AG20443 (cell line): ENCODE results near the gene PDZK1IP1.
A peak's percentile ranks its signal among the peaks of the same experiment; 100 is the strongest.

Experiments used
- DNase-seq: peaks from one replicate; pipeline ENCODE4 v3.0.0; 2012; ENCODE audit warnings: low spot score, mixed read lengths

The PDZK1IP1 gene

GRCh38 chr1:47189844-47190508 lies at the start of gene PDZK1IP1:
PDZK1IP1 (minus strand) TSS chr1:47190036; CDS start chr1:47189932, 104 bp downstream.
- DNase-seq: peak; percentile 93

- DNase-seq: no peak
These were observed 49.2 kb upstream of the PDZK1IP1 start for GRCh38 chr1:47238935-47239592.

- no peak for DNase-seq
These were observed 46.0 kb upstream of the PDZK1IP1 start for GRCh38 chr1:47235806-47236205.

GRCh38 chr1:47235241-47235681 lies 45.4 kb upstream of the PDZK1IP1 start:
- peak; percentile 2 for DNase-seq

- no peak for DNase-seq
These were observed 43.4 kb upstream of the PDZK1IP1 start for GRCh38 chr1:47233186-47233585.

GRCh38 chr1:47232187-47232874 lies 42.5 kb upstream of the PDZK1IP1 start, which contains the start of gene TAL1:
TAL1 (minus strand) TSS chr1:47232225; CDS start chr1:47225888, 6,337 bp downstream.
- DNase-seq: peak; percentile 13

- DNase-seq: peak; percentile 32
These were observed 41.7 kb upstream of the PDZK1IP1 start for GRCh38 chr1:47231301-47232186.

- peak; percentile 14 for DNase-seq
These were observed 41.0 kb upstream of the PDZK1IP1 start for GRCh38 chr1:47230692-47231300.

- no peak for DNase-seq
These were observed 40.3 kb upstream of the PDZK1IP1 start for GRCh38 chr1:47229886-47230691.

- no peak for DNase-seq
These were observed 39.4 kb upstream of the PDZK1IP1 start for GRCh38 chr1:47229031-47229885.

- DNase-seq: no peak
These were observed 38.8 kb upstream of the PDZK1IP1 start for GRCh38 chr1:47228644-47229030.

- no peak for DNase-seq
These were observed 37.8 kb upstream of the PDZK1IP1 start for GRCh38 chr1:47227341-47228232.

- no peak for DNase-seq
These were observed 37.0 kb upstream of the PDZK1IP1 start for GRCh38 chr1:47226839-47227215.

- DNase-seq: no peak
These were observed 36.4 kb upstream of the PDZK1IP1 start for GRCh38 chr1:47226121-47226838.

- no peak for DNase-seq
These were observed 35.7 kb upstream of the PDZK1IP1 start for GRCh38 chr1:47225430-47226100.

- no peak for DNase-seq
These were observed 35.0 kb upstream of the PDZK1IP1 start for GRCh38 chr1:47224676-47225399.
